RCC 7860 (cell line): ENCODE results near the gene OLFML1.

ENCODE experiments used
- DNase-seq: peaks from one replicate; pipeline ENCODE4 v3.0.0-alpha.2; 2015; ENCODE audit warnings: low spot score
- FAIRE-seq: peaks from 2 replicates; lab custom pipeline; 2012; peaks lifted over from hg19 to GRCh38; lab: Jason Lieb, UNC

OLFML1 gene

DNA sequence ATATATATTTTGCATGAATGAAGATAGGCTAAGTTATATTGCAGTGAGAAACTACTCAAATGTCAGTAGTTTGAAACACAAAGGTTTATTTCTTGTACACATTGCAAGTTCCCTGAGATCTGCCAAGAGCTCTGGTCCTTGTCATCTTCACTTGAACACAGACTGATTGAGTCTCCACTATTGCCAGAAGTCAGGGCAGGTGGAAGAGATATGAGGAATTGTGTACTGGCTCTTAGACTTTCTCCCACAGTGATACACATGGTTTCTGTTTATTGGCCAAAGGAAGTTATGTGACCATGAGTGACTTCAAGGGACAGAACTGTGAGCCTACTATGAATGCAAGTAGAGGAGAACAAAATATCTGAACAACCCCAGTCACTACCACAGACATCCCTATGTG, 72.7 kb downstream of the OLFML1 start:
- DNase-seq (no peak), FAIRE-seq (no peak)

DNA sequence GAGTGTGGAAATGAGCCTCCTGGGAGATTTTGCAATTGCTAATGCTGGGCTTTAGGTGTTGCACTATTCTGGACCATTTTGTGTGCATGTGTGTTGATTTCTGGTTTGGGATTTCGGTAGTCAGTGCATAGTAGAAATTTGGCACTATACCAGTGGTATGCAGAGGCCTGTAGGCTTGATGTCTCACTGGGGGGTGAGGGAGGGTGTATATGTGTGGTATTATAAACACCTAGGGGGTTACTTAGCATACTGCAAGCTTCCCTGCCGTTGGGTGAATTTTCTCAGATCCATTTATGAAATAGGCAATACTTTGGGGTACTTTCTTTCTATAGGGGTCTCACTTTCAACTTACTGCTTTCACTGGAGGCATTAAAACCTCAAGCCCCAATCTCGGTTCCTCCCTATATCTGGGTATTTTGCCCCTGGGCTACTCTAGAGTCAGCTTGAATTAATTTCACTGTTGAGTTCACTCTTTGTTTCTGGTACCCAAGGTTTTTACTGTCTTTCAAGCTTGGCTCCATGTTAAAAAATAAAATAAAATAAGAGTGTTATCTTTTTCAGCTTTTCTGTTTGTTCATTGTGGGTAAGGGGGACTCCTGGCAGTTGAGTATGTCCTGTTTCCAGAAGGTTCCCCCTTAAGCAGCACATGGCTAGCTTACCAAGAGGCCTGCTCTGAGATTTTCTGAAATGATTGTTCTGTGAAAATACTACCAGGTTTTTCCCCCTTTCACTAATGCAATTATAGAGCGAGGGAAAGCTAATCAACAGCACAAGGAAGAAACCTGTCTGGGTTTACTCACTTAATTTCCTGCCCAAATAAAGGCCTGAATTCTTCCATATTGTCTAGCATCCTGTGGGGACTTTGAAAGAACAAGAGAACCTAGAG, 74.3 kb downstream of the OLFML1 start:
- DNase-seq (no peak), FAIRE-seq (no peak)
